CD4-positive, alpha-beta T cell (primary cell): ENCODE results near the gene PCDHAC1. TPM values are rescaled to one million over a fixed set of nuclear protein-coding genes. Genes with fewer than 3 reads are reported as not detected.

Experiments used
- ATAC-seq: fragments of 200-7000 bp; cut with Tn5 transposase; one replicate; pipeline ENCODE4 v1.10.0; 2022; ENCODE audit warnings: mild to moderate bottlenecking; ENCODE audit not compliant: poor library complexity
- CTCF ChIA-PET: fragments of 350-600 bp; sonication (Branson Sonifier 250); formaldehyde crosslinking; loops from one replicate; lab custom pipeline; 2021; ENCODE audit warnings: antibody characterized with exemption, inconsistent platforms; lab: Charles Lee
- POLR2A ChIA-PET: fragments of 350-600 bp; sonication (Branson Sonifier 250); formaldehyde crosslinking; loops from one replicate; lab custom pipeline; 2021; ENCODE audit warnings: antibody characterized with exemption, inconsistent platforms; lab: Charles Lee
- DNase-seq, 14 experiments: peaks; one replicate each; pipeline ENCODE4 v3.0.0-alpha.2; 2013 to 2020; ENCODE audit warnings: mixed read lengths in 2 of 14
- H3K27ac ChIP-seq, 2 donors: one replicate each; pipeline versions ENCODE4 v1.5.1 to v1.7.0; 2013; ENCODE audit warnings: low read length in 2 of 2, low read depth in 1 of 2, mild to moderate bottlenecking in 1 of 2
- H3K27me3 ChIP-seq, 2 experiments: 1 replicate in 1 of 2; 2 replicates in 1 of 2; pipeline versions ENCODE4 v1.6.1 to v1.7.0; 2013; ENCODE audit warnings: low read length in 2 of 2, control low read depth in 1 of 2, mild to moderate bottlenecking in 1 of 2, moderate library complexity in 1 of 2; ENCODE audit not compliant: insufficient read depth in 2 of 2, control insufficient read depth in 1 of 2
- H3K36me3 ChIP-seq: one replicate; pipeline ENCODE4 v1.6.1; 2013; ENCODE audit warnings: low read length, control low read depth; ENCODE audit not compliant: insufficient read depth
- H3K4me1 ChIP-seq: one replicate; pipeline ENCODE4 v1.6.1; 2013; ENCODE audit warnings: low read length, control low read depth; ENCODE audit not compliant: insufficient read depth
- H3K4me3 ChIP-seq: one replicate; pipeline ENCODE4 v1.5.1; 2013; ENCODE audit warnings: mild to moderate bottlenecking, low read length, moderate library complexity
- H3K9me3 ChIP-seq, 2 experiments: 1 replicate in 1 of 2; 2 replicates in 1 of 2; pipeline versions ENCODE4 v1.6.1 to v1.7.0; 2013; ENCODE audit warnings: low read length in 2 of 2, mild to moderate bottlenecking in 2 of 2, control low read depth in 1 of 2, moderate library complexity in 1 of 2; ENCODE audit not compliant: control insufficient read depth in 1 of 2, insufficient read depth in 1 of 2
- H3K27ac Mint-ChIP-seq: one replicate; pipeline ENCODE4 v1.8.0; 2020; ENCODE audit warnings: mixed read lengths
- H3K27me3 Mint-ChIP-seq: one replicate; pipeline ENCODE4 v1.8.0; 2021; ENCODE audit warnings: mixed read lengths
- H3K36me3 Mint-ChIP-seq: one replicate; pipeline ENCODE4 v1.8.0; 2021; ENCODE audit warnings: low read depth, mixed read lengths
- H3K4me1 Mint-ChIP-seq: one replicate; pipeline ENCODE4 v1.8.0; 2021; ENCODE audit warnings: low read depth, mixed read lengths
- H3K4me3 Mint-ChIP-seq: one replicate; pipeline ENCODE4 v1.8.0; 2020; ENCODE audit warnings: mild to moderate bottlenecking, mixed read lengths
- H3K9me3 Mint-ChIP-seq: one replicate; pipeline ENCODE4 v1.8.0; 2020; ENCODE audit warnings: mixed read lengths
- CTCF ChIP-seq: fragments of 200-600 bp; IDR thresholded peaks from one replicate; pipeline ENCODE4 v1.8.0; 2022; ENCODE audit warnings: antibody characterized with exemption, mild to moderate bottlenecking
- intact Hi-C, 2 experiments: fragments of 100-400 bp; cut with DNase I in 1 of 2; cut with micrococcal nuclease in 1 of 2; formaldehyde crosslinking; loops; one replicate each; pipeline versions ENCODE4 v1.15.1 to v1.9.0; 2023 to 2025; cut with DNase I, micrococcal nuclease
- total RNA-seq, 174 experiments: library from RNA in 2 of 174; stranded (reverse) in 2 of 174; gene quantifications; one replicate each; pipeline ENCODE4 v1.2.3 and lab custom pipeline; 2021 to 2026

PCDHAC1 gene
- total RNA-seq, 2 experiments from 2014 or later = not detected

- no peak within 1 kb of the TSS for H3K27ac ChIP-seq
- H3K27me3 Mint-ChIP-seq = peaks cover 56% of the 10 kb centered on the region
- TF ChIP-seq CTCF = no peak
- H3K4me3 ChIP-seq = no peak within 1 kb of the TSS
- peaks cover 13 to 14% of the 10 kb centered on the region in 2 experiments for H3K27me3 ChIP-seq
- ChIA-PET CTCF (no interaction called here), POLR2A (no interaction called here)
- ATAC-seq (no peak), DNase-seq (no peak)
- no peaks in the 10 kb centered on the region for H3K4me1 Mint-ChIP-seq
- intact Hi-C loops = no loop called here
- H3K4me1 ChIP-seq = no peaks in the 10 kb centered on the region
- no peak within 1 kb of the TSS for H3K27ac Mint-ChIP-seq
- H3K36me3 ChIP-seq = no peaks in the 10 kb centered on the region
- H3K36me3 Mint-ChIP-seq = peaks cover 15% of the 10 kb centered on the region
- H3K4me3 Mint-ChIP-seq = no peak within 1 kb of the TSS
- peaks cover 14 to 39% of the 10 kb centered on the region in 2 experiments for H3K9me3 ChIP-seq
- H3K9me3 Mint-ChIP-seq = peaks cover 15% of the 10 kb centered on the region
These were observed 44.1 kb upstream of the PCDHAC1 start, which contains the start of gene PCDHA13 for GRCh38 chr5:140881889-140882590. PCDHA13 (plus strand) TSS chr5:140882124; CDS start chr5:140882269, 145 bp downstream.

- Mint-ChIP-seq H3K4me1 (no peaks in the 10 kb centered on the region), H3K27ac (no peak overlapping the region), H3K9me3 (peaks cover 18% of the 10 kb centered on the region), H3K36me3 (peaks cover 18% of the 10 kb centered on the region), H3K27me3 (peaks cover 59% of the 10 kb centered on the region), H3K4me3 (no peak overlapping the region)
- ATAC-seq (no peak), DNase-seq (no peak)
- TF ChIP-seq CTCF = no peak
- Histone ChIP-seq H3K27ac (no peak overlapping the region), H3K27me3 (peaks cover 13 to 14% of the 10 kb centered on the region in 2 experiments), H3K4me1 (no peaks in the 10 kb centered on the region), H3K36me3 (no peaks in the 10 kb centered on the region), H3K9me3 (peaks cover 14 to 34% of the 10 kb centered on the region in 2 experiments), H3K4me3 (no peak overlapping the region)
- intact Hi-C loops = no loop called here
- POLR2A ChIA-PET = no interaction called here
- CTCF ChIA-PET = no interaction called here
These were observed 43.6 kb upstream of the PCDHAC1 start for GRCh38 chr5:140882591-140882899.

- Histone ChIP-seq H3K4me3 (no peak overlapping the region), H3K27me3 (peaks cover 12 to 14% of the 10 kb centered on the region in 2 experiments), H3K27ac (no peak overlapping the region), H3K9me3 (peaks cover 14 to 33% of the 10 kb centered on the region in 2 experiments), H3K36me3 (no peaks in the 10 kb centered on the region), H3K4me1 (no peaks in the 10 kb centered on the region)
- no peak for DNase-seq
- Mint-ChIP-seq H3K9me3 (peaks cover 18% of the 10 kb centered on the region), H3K27ac (no peak overlapping the region), H3K27me3 (peaks cover 59% of the 10 kb centered on the region), H3K4me3 (no peak overlapping the region), H3K4me1 (no peaks in the 10 kb centered on the region), H3K36me3 (peaks cover 19% of the 10 kb centered on the region)
- intact Hi-C loops = no loop called here
- ATAC-seq = no peak
- TF ChIP-seq CTCF = no peak
- ChIA-PET CTCF (no interaction called here), POLR2A (no interaction called here)
These were observed 42.7 kb upstream of the PCDHAC1 start for GRCh38 chr5:140883373-140883772.
